GM18873 (cell line): ENCODE data around the gene TM9SF1.

Experiments used
- ATAC-seq: cut with Tn5 transposase; IDR thresholded peaks from one replicate; pipeline ENCODE4 v1.9.1; 2021; ENCODE audit warnings: mild to moderate bottlenecking, moderate library complexity, moderate number of reproducible peaks; ENCODE audit not compliant: unreplicated experiment, low FRiP score

The TM9SF1 gene

DNA sequence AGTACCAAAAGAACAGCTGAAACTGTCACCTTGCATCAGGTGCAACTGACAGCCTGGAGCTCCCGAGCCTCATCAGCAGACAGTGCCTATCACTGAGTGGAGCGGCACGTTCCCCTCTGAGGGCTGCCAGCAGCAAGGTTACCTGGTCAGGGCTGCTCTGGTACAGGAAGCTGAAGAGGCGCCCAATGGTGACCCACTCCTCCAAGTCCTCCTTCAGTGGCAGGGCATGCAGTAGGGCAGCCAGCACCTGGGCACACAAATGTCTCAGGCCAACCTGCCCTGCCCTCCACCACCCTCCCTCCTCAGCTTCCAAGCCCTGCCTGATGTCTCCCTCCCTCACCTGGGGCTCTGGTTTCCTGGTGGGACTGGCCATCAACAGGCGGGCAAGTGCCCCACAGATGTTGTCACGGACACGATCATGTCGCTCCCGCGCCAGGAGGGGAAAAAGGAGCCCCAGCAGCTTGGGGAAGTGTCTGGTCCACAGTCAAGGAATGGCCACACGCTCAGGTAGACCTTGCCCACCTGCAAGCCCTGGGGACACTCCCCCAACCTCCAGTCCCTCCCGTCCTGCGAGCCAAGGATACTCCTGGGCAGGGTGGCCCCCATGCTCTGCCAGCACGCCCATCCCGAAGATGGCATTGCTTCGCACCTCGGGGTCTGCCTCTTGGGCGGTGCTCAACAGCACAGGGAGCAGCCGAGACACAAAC, 13.7 kb downstream of the TM9SF1 start:
- ATAC-seq: no peak

DNA sequence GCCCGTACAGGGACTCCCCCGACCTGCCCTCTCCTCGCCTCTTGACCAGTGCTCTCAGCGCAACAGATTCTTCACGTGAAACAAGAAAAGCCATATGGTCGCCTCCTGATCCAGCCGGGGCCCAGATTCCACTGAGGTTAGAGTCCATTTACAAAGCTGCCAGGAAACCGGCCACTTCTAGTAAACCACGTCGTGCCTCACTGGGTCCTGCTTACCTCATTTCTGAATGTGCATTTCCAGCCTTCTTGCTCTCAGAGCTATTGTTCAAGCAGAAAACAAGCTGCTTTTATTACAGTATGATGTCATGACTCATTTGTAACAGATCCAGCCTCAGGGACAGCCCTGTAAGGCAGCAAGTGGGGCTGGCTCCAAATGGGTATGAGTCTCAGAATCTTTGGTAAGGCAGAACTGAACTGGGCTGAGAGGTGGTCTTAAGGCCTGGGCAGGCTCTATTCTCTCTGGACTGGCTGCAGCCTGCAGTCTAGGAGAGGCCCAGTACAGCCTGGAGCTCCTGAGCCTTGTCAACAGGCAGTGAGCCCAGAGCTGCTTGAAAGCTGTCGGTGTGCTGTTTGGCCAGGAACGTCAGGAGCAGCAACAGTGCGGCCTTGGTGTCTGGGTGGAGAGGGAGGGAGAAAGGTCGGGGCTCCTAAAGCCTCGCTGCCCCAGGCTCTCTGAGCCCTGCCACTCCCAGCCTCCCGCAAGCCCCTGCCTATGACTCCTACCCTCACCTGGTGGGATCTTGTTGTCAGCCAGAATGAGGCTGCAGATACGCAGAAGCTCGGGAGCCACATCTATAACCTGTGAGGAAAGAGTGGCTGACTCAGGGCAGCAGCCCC, 15.1 kb downstream of the TM9SF1 start:
- ATAC-seq: no peak

DNA sequence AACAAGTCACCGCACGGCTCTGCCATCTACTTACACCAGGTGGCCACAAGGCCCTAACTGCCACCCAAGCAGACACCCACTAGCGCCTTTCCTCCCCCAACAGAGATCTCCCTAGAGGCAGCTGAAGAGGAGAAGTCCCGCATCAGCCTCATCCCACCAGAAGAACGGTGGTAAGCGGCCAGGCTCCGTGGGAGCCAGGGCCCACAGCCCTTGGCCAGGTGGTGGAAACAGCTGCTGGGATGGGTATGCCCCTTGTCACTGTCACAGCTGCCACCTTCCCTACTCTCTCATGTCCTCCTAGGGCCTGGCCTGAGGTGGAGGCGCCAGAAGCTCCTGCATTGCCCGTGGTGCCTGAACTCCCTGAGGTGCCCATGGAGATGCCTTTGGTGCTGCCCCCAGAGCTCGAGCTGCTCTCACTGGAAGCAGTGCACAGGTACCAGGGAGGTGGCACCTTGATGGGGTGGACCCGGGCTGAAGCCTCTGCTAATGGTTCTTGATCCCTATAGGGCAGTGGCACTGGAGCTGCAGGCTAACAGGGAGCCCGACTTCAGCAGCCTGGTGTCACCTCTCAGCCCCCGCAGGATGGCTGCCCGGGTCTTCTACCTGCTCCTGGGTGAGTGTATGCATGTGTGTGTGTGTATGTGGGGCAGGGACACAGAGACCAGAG, 15.8 kb downstream of the TM9SF1 start:
- no peak for ATAC-seq

DNA sequence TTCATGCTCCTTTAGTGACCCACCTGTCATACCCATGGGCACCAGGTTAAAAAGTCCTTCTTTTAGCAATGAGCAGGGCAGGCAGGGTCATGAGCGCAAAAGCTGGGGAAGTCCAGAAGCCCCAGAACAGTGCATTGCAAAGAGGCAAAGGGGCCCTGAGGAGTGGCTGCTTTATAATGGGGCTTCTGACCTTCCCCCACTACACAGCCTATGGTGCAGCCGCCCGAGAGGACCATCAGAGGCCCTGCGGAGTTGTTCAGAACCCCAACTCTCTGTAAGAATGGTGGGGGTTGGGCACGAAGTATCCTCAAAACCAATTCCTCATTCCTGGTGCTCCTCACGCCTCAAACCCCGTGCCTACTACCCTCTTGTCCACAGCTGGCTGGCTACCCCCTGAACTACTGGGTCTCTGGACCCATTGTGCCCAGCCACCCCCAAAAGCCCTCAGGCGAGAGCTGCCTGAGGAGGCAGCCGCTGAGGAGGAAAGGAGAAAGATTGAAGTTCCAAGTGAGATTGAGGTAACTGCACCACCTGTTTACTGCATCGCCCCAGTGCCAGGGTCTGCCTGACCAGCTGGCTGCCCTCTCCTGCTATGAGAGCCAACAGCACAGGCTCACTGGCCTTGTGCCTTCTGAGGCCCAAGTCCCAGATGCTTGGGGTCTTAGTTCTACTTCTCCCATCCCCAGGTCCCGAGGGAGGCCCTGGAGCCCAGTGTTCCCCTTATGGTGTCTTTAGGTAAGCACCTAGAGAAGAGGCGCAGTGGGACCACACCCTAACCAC, 16.7 kb downstream of the TM9SF1 start:
- ATAC-seq: no peak

DNA sequence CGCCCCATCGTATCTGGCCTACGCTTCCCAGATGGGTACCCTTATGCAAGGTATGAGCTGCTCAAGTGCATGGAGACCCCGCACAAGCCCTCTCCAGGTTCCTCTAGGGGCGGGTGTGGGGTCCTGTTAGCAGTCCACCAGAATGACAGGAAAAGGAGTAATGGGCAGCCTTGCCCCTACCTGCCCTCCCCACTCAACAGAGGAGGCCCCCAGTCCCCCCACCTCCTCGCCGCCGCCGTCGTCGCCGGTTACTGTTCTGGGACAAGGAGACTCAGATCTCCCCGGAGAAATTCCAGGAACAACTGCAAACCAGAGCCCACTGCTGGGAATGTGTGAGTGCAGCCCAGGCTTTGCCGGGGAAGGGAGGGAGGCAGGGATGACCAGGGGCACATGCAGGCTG, 17.4 kb downstream of the TM9SF1 start:
- no peak for ATAC-seq

DNA sequence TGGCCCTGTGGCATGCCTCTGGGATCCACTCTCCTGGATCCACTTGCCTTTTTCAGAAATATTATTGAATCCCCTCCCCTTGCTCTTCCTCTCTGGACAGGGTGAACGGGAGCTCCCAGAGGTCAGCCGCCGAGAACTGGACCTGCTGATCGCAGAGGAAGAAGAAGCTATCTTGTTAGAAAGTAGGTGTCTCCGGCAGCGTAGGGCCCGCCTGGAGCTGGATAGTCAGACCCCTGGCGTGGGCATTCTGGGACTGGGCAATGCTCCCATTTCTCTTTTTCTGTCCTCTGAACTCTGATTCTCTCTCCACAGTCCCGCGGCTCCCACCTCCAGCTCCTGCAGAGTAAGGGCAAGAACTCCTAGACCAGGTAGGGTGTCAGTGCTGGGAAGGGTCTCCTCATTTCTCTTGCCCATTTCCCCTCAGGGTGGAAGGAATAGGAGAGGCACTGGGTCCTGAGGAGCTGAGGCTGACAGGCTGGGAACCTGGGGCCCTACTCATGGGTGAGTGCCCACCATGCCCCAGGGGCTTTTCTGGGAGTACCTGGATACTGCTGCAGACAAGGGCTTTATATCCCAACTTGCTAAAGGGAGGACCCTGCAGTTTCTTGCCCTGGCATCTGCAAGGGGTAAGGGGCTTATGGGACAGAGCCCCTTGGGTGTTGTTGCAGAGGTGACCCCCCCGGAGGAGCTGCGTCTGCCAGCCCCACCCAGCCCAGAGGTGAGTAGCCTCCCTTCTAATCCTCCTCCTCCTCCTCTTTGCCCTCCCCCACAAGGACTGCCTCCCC, 18.0 kb downstream of the TM9SF1 start:
- ATAC-seq: no peak

DNA sequence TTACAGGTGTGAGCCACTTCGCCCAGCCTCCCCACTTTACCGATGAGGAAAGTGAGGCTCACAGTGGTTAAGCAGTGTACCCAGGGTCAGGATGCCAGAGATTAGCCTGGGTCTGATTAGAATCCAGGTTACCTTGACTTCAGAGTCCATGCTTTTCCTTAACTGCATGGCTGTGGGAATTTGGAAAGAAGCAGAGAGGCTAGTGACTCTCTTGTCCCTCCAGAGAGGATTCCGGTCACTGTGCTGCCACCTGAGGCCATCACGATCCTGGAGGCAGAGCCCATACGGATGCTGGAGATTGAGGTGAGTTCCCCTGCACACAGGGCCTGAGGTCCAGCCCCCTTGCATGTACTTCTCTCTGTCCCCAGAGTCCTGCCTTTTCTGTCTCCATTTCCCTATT, 18.6 kb downstream of the TM9SF1 start:
- no peak for ATAC-seq

DNA sequence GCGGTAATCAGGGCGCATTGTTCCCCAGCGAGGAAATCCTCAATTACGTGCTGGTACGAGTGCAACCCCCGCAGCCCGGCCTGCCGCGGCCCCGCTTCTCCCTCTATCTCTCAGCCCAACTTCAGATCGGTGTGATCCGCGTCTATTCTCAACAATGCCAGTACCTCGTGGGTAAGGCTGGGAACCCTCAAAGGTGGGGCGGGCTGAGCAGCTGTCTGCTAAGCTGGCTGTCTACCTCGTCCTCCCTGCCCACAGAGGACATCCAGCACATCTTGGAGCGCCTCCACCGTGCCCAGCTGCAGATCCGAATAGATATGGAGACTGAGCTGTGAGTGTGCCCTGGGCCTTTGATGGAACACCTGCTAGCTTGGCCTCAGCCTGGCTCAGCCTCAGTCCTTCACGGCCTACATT, 22.4 kb downstream of the TM9SF1 start:
- ATAC-seq: no peak

DNA sequence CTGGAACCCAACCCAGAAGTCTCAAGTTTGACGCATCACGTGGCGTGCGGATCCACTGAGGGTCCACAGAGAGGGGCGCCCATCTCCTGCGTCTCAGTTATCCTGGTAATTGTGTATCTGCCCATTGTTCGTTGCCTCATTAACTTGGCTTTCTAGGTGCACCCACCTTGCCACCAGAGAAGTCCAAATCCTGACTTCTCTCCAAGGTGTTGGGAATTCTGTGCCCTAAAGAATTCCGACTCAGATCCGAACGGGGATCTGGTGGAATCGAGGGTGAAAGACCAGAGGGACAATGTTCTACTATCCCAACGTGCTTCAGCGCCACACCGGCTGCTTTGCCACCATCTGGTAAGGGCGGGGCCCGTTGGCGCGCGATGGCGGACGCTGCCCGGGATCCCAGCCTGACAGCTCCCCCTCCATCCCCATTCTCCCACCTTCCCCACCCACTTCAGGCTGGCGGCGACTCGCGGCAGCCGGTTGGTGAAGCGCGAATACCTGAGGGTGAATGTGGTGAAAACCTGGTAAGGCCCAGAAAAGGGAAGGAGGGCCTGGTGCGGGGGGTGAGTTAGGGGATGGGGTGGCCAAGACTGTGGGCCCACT, 22.9 kb downstream of the TM9SF1 start:
- no peak for ATAC-seq

DNA sequence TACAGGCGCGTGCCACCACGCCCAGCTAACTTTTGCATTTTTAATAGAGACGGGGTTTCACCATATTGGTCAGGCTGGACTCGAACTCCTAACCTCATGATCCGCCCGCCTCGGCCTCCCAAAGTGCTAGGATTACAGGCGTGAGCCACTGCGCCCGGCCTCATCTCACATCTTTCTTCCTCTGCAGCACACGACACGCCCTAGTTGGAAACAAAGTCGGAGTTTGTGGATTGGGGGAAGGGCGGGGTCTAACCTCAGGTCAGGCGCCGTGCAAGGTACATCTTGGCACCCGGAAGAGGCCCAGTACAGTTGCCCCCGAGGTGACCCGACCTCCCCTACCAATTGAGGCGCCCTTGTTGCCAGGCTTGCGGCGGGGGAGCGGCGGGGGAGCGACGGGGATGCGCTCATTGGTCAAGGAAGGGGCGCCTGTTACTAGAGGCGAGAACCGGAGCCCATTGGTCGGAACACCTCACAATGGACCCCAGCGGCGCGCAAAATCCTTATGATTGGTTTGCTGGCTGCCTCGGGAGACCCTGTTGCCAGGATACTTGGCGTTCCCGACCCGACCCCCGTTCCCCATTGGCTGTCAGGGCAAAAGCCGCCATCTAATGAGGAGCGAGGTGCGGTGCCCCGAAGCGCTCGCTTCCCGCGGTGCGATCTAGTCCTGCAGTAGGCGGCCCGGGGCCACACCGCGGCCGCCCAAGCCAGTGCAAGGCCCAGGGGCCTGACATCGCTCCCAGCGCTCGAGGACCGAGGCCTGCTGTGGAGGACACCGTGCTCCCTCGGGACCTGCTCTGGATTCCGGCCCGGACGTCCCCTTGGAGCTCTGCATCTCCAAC, 23.6 kb downstream of the TM9SF1 start, which contains the start of gene REC8:
Gene REC8, plus strand, starts transcription at position 659 of the 839 bp plus-strand sequence. CDS start 473 bp downstream, outside the sequence.
- peak; percentile 76 for ATAC-seq

DNA sequence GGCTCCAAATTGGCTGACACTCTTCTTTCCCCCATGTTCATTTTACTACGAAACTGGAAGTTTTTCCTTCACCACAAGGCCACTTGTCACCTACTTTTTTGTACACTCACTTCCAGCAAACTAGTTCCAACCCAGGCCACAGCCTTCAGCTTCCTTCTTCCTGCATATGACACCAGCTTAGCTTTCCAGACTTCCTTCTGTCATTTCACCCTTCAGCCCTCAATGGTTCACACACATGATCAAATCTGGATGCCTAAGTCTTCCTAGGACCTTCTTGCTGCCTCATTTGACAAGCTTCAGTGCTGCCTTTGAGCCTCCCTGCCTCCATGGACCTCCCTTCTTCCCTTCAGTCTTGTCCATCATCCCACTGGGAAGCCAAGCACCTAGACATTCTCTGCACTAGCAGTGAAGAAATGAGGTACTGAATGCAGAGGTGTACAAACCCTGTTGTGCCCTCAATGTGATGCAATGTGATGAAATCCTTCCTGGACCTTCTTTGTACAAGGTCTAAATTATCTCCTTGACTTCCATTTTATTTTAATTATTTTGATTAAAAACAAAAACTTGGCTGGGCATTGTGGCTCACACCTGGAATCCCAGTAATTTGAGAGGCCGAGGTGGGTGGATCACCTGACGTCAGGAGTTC, 27.6 kb downstream of the TM9SF1 start:
- no peak for ATAC-seq

DNA sequence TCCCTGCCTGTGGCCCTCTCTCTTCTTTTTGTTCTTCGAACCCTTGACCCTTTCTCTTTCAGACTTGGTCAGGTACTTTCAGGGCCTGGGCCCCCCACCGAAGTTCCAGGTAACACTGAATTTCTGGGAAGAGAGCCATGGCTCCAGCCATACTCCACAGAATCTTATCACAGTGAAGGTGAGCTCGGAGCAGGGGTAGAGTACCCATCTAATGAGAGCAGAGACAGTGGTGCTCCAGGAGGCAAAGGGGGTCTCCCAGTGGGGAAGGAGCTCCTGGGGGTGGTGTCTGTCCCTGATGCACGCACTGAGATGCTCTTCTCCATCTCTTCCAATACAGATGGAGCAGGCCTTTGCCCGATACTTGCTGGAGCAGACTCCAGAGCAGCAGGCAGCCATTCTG, 29.5 kb downstream of the TM9SF1 start:
- no peak for ATAC-seq

DNA sequence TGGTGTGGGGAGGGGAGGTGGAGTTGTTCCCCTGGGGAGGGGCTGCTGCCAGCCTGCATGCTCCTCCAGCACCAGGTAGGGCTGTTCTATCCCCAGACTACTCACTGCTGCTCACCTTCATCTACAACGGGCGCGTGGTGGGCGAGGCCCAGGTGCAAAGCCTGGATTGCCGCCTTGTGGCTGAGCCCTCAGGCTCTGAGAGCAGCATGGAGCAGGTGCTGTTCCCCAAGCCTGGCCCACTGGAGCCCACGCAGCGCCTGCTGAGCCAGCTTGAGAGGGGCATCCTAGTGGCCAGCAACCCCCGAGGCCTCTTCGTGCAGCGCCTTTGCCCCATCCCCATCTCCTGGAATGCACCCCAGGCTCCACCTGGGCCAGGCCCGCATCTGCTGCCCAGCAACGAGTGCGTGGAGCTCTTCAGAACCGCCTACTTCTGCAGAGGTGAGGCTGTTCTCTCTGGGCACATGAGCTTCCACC, 30.7 kb downstream of the TM9SF1 start:
- no peak for ATAC-seq

DNA sequence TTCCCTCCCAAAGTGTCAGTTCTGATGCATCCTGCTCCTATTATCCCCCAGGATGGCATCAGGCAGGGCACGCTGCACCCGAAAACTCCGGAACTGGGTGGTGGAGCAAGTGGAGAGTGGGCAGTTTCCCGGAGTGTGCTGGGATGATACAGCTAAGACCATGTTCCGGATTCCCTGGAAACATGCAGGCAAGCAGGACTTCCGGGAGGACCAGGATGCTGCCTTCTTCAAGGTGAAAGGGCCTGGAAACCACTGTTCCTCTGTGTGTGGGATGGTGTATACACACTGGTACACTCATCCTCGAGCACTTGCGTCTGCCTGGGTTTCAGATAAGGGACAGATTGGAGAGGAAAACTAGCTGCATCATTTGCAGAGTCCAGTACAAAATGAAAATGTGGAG, 33.1 kb downstream of the TM9SF1 start:
- ATAC-seq: no peak

DNA sequence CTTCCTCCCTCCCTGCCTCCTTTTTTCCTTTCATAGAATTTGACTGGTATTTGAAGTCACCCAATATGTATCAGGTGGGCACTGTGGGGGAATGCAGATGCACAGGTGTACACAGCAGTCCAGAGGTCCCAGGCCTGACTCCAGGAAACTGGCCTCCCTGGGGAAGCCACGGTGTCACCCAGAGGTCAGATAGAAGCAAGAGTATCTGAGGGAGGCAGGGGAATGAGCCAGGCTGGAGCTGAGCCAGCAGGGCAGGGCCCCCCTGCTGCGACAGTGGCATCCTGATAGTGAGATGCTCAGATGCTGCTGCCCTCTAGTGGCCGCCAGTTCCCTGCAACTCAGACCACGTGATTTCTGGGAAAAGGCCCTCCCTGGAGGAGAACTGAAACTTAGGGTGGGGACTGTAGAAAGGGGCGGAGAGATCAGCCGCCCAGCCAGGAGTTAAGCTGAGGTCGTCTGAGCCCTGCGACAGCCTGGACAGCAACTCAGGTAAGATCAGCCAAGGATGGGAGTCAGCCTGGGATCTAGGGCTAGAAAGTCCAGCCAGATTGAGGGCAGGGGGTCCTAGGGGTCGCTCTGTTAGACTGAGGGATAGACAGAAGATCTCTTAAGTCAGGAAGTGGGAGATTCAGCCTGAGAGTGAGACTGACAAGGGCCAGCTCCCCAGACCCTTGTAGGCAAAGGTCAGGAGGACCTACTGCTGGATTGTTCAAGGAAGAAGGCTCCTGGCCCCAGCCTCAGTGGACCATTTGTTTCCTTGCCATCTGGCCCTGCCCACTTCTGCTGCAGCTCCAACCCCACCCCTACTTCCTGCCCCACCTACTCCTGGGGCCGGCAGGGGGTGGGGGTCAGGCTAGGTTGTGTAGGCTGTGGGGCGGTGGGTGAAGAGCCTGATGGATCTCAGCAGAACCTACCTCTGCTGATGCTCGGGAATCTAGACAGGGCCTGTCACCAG, 34.1 kb downstream of the TM9SF1 start, which contains the start of gene IRF9:
Gene IRF9, plus strand, starts transcription at position 416 of the 955 bp plus-strand sequence. CDS start 880 bp downstream, outside the sequence.
- ATAC-seq: peak; percentile 66

DNA sequence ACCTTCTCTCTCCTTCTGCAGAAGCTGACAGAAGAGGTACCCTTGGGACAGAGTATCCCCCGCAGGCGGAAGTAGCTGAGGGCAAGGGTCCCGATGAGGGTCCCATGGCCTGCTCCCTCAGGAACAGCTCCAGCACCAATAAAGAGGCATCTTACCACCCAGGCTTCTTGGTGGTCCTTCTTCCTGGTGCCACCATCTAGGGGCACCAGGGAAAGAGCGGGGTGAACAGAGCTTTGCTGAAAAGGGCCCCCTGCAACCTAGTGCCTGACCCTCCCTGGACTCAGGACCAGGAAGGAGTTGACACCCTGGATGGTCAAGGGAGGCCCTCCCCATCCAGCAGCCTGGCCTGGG, 34.8 kb downstream of the TM9SF1 start:
- ATAC-seq: peak; percentile 3
